Lung (tissue), 12 donors: ENCODE data around the gene GSDME. TPM values are rescaled to one million over a fixed set of nuclear protein-coding genes. Genes with fewer than 3 reads are reported as not detected.

Experiments
- ATAC-seq: fragments of 200-7000 bp; cut with Tn5 transposase; one replicate; pipeline ENCODE4 v1.9.1; 2020; ENCODE audit warnings: moderate number of reproducible peaks; ENCODE audit not compliant: insufficient read depth, low FRiP score
- DNase-seq, 3 donors: peaks; one replicate each; pipeline ENCODE4 v3.0.0-alpha.2; 2013 to 2017
- H3K27ac ChIP-seq, 2 donors: one replicate each; pipeline ENCODE4 v1.5.1; 2013; ENCODE audit warnings: mild to moderate bottlenecking in 2 of 2, moderate library complexity in 2 of 2, control low read depth in 1 of 2, inconsistent platforms in 1 of 2, low read depth in 1 of 2, low read length in 1 of 2
- H3K27me3 ChIP-seq, 3 donors: one replicate each; pipeline ENCODE4 v1.5.1; 2013; ENCODE audit warnings: low read length in 2 of 3; ENCODE audit not compliant: control insufficient read depth in 3 of 3, insufficient read depth in 3 of 3
- H3K36me3 ChIP-seq, 4 donors: one replicate each; pipeline ENCODE4 v1.5.1; 2013; ENCODE audit warnings: low read length in 4 of 4, mild to moderate bottlenecking in 1 of 4, moderate library complexity in 1 of 4; ENCODE audit not compliant: control insufficient read depth in 4 of 4, insufficient read depth in 4 of 4
- H3K4me1 ChIP-seq, 5 donors: one replicate each; pipeline ENCODE4 v1.5.1; 2013; ENCODE audit warnings: low read length in 5 of 5, mild to moderate bottlenecking in 2 of 5, moderate library complexity in 1 of 5; ENCODE audit not compliant: control insufficient read depth in 5 of 5, insufficient read depth in 5 of 5
- H3K4me3 ChIP-seq: one replicate; pipeline ENCODE4 v1.5.1; 2013; ENCODE audit warnings: mild to moderate bottlenecking, control low read depth, moderate library complexity
- H3K9ac ChIP-seq, 2 donors: one replicate each; pipeline ENCODE4 v1.5.1; 2013; ENCODE audit warnings: low read length in 2 of 2, control low read depth in 1 of 2; ENCODE audit not compliant: insufficient read depth in 1 of 2
- H3K9me3 ChIP-seq, 4 donors: one replicate each; pipeline ENCODE4 v1.5.1; 2013; ENCODE audit warnings: low read length in 3 of 4, mild to moderate bottlenecking in 1 of 4, moderate library complexity in 1 of 4; ENCODE audit not compliant: control insufficient read depth in 4 of 4, insufficient read depth in 3 of 4
- WGBS, 2 donors: extraction: QIAGEN DNeasy Blood & Tissue Kit; methylation state at CpG; one replicate each; pipeline ENCODE4 v1.1.7; 2013; 5-methylcytosine and 5-hydroxymethylcytosine counted together
- polyA plus RNA-seq, 2 donors: library from polyadenylated mRNA; stranded (reverse); fragments of 200-250 nt; gene quantifications; one replicate each; pipeline ENCODE4 v1.2.1, GENCODE V29; 2013
- total RNA-seq, 2 donors: library from RNA; depleted of rRNA in 1 of 2; stranded (reverse); fragments of >200 nt in 1 of 2; gene quantifications; one replicate each; pipeline ENCODE4 v1.2.1, GENCODE V29; 2014 to 2021
- TF ChIP-seq, protein P1 (sequence below): IDR thresholded peaks from 2 replicates; pipeline ENCODE4 v1.5.1; 2012; ENCODE audit warnings: mild to moderate bottlenecking; ENCODE audit errors: control extremely low read depth, extremely low read depth
- donor health status: control.
- donor health status: control.
- donor health status: Bipolar disorder and iron deficiency.
- donor health status: healthy.
- donor health status: DM: yes; HTN: yes; CAD: no.

GSDME gene
- total and polyA plus RNA-seq, 4 donors = 3.0 to 16.6 (median 11.4) TPM

DNA sequence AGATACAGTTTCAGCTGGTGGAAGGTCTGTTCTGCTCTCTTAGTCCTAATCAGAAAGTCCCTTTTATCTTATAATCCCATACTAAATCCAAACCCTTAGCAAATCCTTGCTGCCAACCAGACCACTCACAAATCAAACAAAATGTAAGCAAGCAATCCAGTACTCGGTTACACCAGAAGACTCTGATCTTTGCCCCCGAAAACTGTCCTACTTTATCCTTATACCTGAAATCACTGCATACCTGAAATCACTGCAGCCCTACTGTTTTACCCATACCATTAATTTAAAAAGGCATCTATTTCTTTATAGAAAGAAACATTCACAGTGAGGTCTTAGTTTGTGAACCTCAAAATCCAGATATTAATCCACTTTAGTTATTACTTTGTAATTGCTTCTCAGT lies 64.7 kb downstream of the GSDME start:
- ATAC-seq (no peak), DNase-seq (no peak)
- Histone ChIP-seq H3K36me3 (no peaks in the 10 kb centered on the region), H3K27me3 (no peaks in the 10 kb centered on the region), H3K9me3 (no peaks in the 10 kb centered on the region), H3K9ac (no peak overlapping the region), H3K4me1 (no peaks in the 10 kb centered on the region), H3K27ac (no peak overlapping the region), H3K4me3 (no peak overlapping the region)
- TF ChIP-seq, protein P1, sequence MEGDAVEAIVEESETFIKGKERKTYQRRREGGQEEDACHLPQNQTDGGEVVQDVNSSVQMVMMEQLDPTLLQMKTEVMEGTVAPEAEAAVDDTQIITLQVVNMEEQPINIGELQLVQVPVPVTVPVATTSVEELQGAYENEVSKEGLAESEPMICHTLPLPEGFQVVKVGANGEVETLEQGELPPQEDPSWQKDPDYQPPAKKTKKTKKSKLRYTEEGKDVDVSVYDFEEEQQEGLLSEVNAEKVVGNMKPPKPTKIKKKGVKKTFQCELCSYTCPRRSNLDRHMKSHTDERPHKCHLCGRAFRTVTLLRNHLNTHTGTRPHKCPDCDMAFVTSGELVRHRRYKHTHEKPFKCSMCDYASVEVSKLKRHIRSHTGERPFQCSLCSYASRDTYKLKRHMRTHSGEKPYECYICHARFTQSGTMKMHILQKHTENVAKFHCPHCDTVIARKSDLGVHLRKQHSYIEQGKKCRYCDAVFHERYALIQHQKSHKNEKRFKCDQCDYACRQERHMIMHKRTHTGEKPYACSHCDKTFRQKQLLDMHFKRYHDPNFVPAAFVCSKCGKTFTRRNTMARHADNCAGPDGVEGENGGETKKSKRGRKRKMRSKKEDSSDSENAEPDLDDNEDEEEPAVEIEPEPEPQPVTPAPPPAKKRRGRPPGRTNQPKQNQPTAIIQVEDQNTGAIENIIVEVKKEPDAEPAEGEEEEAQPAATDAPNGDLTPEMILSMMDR = no peak
- WGBS, 2 donors = 87 to 88% methylated on average over 2 of the region's 2 CpGs

DNA sequence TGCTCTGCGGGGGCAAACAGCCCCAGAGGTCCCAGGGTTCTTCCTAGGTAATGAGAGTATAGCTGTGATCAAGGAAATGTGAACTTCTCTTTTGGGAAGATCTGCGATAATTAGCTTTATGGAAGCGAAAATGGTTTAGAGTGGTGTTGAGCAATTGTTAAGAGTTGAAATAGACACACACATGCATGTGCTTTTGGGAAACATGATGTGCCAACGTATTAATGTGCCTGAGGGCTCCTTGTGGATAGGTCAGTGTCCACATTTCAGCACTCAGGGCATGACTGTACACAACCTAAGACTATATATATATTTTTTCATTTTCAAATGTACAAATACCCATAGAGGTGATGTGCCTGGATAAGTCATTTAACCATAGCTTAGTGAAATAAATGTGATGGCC lies 67.0 kb downstream of the GSDME start:
- no peak for DNase-seq
- TF ChIP-seq, protein P1 = no peak
- H3K27me3 ChIP-seq = no peaks in the 10 kb centered on the region
- no peak overlapping the region for H3K4me3 ChIP-seq
- no peaks in the 10 kb centered on the region for H3K4me1 ChIP-seq
- no peak for ATAC-seq
- no peaks in the 10 kb centered on the region for H3K9me3 ChIP-seq
- no peak overlapping the region for H3K27ac ChIP-seq
- H3K36me3 ChIP-seq = no peaks in the 10 kb centered on the region
- no peak overlapping the region for H3K9ac ChIP-seq
- 81 to 86% methylated on average over 4 of the region's 4 CpGs for WGBS, 2 donors

DNA sequence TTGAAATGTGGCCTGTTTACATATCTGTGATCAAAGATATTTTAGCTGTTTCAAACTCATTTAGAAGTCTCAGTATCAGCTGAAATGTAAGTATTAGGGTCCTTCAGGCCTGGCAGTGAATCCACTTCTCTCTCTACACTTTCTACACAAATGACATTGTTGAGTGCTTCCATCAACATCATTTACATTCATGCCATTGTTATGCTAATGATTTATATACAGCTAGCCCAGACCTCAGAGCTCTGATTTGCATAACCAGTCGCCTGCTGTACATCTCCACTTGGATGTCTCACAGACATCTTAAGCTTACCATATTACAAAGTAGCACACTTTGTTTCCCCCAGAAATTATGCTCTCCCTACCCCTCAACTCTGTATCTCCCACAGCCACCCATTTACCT lies 71.6 kb downstream of the GSDME start:
- Histone ChIP-seq H3K9ac (no peak overlapping the region), H3K9me3 (no peaks in the 10 kb centered on the region), H3K27ac (no peak overlapping the region), H3K4me3 (no peak overlapping the region), H3K27me3 (no peaks in the 10 kb centered on the region), H3K4me1 (no peaks in the 10 kb centered on the region), H3K36me3 (no peaks in the 10 kb centered on the region)
- 91 to 95% methylated on average over 1 of the region's 1 CpG for WGBS, 2 donors
- TF ChIP-seq, protein P1 = no peak
- ATAC-seq (no peak), DNase-seq (no peak)

DNA sequence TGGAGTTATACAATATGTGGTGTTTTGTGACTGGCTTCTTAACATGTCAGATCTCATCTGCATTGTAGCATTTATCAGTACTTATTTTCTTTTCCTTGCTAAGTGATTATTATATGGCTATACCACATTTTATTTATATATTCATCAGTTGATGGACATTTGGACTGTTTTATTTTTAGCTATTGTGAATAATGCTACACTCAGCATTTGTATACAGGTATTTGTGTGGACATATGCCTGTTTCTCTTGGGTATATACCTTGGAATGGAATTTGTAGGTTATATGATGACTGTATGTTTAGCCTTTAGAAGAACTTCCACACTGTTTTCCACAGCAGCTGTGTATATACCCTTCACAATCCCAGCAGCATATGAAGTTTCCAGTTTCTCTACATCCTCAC lies 86.5 kb downstream of the GSDME start:
- DNase-seq (no peak), ATAC-seq (no peak)
- Histone ChIP-seq H3K4me3 (no peak overlapping the region), H3K9ac (no peak overlapping the region), H3K27me3 (no peaks in the 10 kb centered on the region), H3K9me3 (no peaks in the 10 kb centered on the region), H3K36me3 (no peaks in the 10 kb centered on the region), H3K4me1 (no peaks in the 10 kb centered on the region), H3K27ac (no peak overlapping the region)
- TF ChIP-seq, protein P1 = no peak
